ENCODE results near the gene KSR2. TPM values are rescaled to one million over a fixed set of nuclear protein-coding genes. Genes with fewer than 3 reads are reported as not detected.
A peak's percentile ranks its signal among the peaks of the same experiment; 100 is the strongest.
"Not testable (repeated sequence)": the region's sequence is repeated elsewhere in the genome, so short reads cannot be mapped to it uniquely, and the experiment has no call there.

KSR2 gene
- total and polyA plus RNA-seq, 9 donors: under 0.01 to 0.14 (median 0.04) TPM; not detected in 3

- Histone ChIP-seq H3K27ac (ENCODE audit: low read length) (no peak overlapping the region), H3K4me3 (ENCODE audit: low read length) (no peak overlapping the region), H3K27me3 (ENCODE audit: control insufficient read depth, insufficient read depth, low read length) (no peaks in the 10 kb centered on the region), H3K9me3 (replicated peaks; ENCODE audit: control insufficient read depth, low read depth, low read length) (no peaks in the 10 kb centered on the region), H3K36me3 (ENCODE audit: control insufficient read depth, insufficient read depth, low read length) (no peaks in the 10 kb centered on the region), H3K4me1 (ENCODE audit: control insufficient read depth, insufficient read depth, low read length) (no peaks in the 10 kb centered on the region)
- no CpG with 5 or more reads among the region's 6 CpGs for WGBS (ENCODE audit: insufficient coverage)
- no peak for DNase-seq
Measured at GRCh38 chr12:117738233-117738632, 230.6 kb downstream of the KSR2 start.

- Histone ChIP-seq H3K4me1 (ENCODE audit: control insufficient read depth, insufficient read depth, low read length) (no peaks in the 10 kb centered on the region), H3K27ac (ENCODE audit: low read length) (no peak overlapping the region), H3K4me3 (ENCODE audit: low read length) (no peak overlapping the region), H3K9me3 (replicated peaks; ENCODE audit: control insufficient read depth, low read depth, low read length) (no peaks in the 10 kb centered on the region), H3K27me3 (ENCODE audit: control insufficient read depth, insufficient read depth, low read length) (no peaks in the 10 kb centered on the region), H3K36me3 (ENCODE audit: control insufficient read depth, insufficient read depth, low read length) (no peaks in the 10 kb centered on the region)
- DNase-seq: no peak
- 50% methylated on average over 1 of the region's 1 CpG for whole genome bisulfite sequencing (ENCODE audit: insufficient coverage)
Measured at GRCh38 chr12:117733549-117733805, 235.3 kb downstream of the KSR2 start.

GRCh38 chr12:117732761-117733548, 235.8 kb downstream of the KSR2 start:
- no peaks in the 10 kb centered on the region for H3K9me3 ChIP-seq (replicated peaks; ENCODE audit: control insufficient read depth, low read depth, low read length)
- no peaks in the 10 kb centered on the region for H3K36me3 ChIP-seq (ENCODE audit: control insufficient read depth, insufficient read depth, low read length)
- 88% methylated on average over 10 of the region's 13 CpGs for WGBS (ENCODE audit: insufficient coverage)
- no peak for DNase-seq
- no peaks in the 10 kb centered on the region for H3K27me3 ChIP-seq (ENCODE audit: control insufficient read depth, insufficient read depth, low read length)
- H3K4me3 ChIP-seq (ENCODE audit: low read length): no peak overlapping the region
- H3K4me1 ChIP-seq (ENCODE audit: control insufficient read depth, insufficient read depth, low read length): no peaks in the 10 kb centered on the region
- no peak overlapping the region for H3K27ac ChIP-seq (ENCODE audit: low read length)

GRCh38 chr12:117731131-117731530, 237.7 kb downstream of the KSR2 start:
- not testable (repeated sequence) for H3K27ac ChIP-seq (ENCODE audit: low read length); H3K4me1 ChIP-seq (ENCODE audit: control insufficient read depth, insufficient read depth, low read length); H3K9me3 ChIP-seq (replicated peaks; ENCODE audit: control insufficient read depth, low read depth, low read length); H3K4me3 ChIP-seq (ENCODE audit: low read length); H3K36me3 ChIP-seq (ENCODE audit: control insufficient read depth, insufficient read depth, low read length); H3K27me3 ChIP-seq (ENCODE audit: control insufficient read depth, insufficient read depth, low read length); DNase-seq
- WGBS (ENCODE audit: insufficient coverage): 91% methylated on average over 22 of the region's 32 CpGs

- Histone ChIP-seq H3K4me1 (ENCODE audit: control insufficient read depth, insufficient read depth, low read length) (no peaks in the 10 kb centered on the region), H3K27ac (ENCODE audit: low read length) (no peak overlapping the region), H3K27me3 (ENCODE audit: control insufficient read depth, insufficient read depth, low read length) (no peaks in the 10 kb centered on the region), H3K9me3 (replicated peaks; ENCODE audit: control insufficient read depth, low read depth, low read length) (no peaks in the 10 kb centered on the region), H3K36me3 (ENCODE audit: control insufficient read depth, insufficient read depth, low read length) (no peaks in the 10 kb centered on the region), H3K4me3 (ENCODE audit: low read length) (no peak overlapping the region)
- 50% methylated on average over 1 of the region's 1 CpG for WGBS (ENCODE audit: insufficient coverage)
- DNase-seq: no peak
Measured at GRCh38 chr12:117727301-117727700, 241.5 kb downstream of the KSR2 start.

GRCh38 chr12:117724543-117724942, 244.2 kb downstream of the KSR2 start:
- Histone ChIP-seq H3K27me3 (ENCODE audit: control insufficient read depth, insufficient read depth, low read length) (no peaks in the 10 kb centered on the region), H3K4me1 (ENCODE audit: control insufficient read depth, insufficient read depth, low read length) (no peaks in the 10 kb centered on the region), H3K4me3 (ENCODE audit: low read length) (no peak overlapping the region), H3K36me3 (ENCODE audit: control insufficient read depth, insufficient read depth, low read length) (no peaks in the 10 kb centered on the region), H3K9me3 (replicated peaks; ENCODE audit: control insufficient read depth, low read depth, low read length) (no peaks in the 10 kb centered on the region), H3K27ac (ENCODE audit: low read length) (no peak overlapping the region)
- DNase-seq: no peak
- WGBS (ENCODE audit: insufficient coverage): 62% methylated on average over 2 of the region's 4 CpGs

- 59% methylated on average over 2 of the region's 4 CpGs for WGBS (ENCODE audit: insufficient coverage)
Measured at GRCh38 chr12:117718559-117718958, 250.2 kb downstream of the KSR2 start.

GRCh38 chr12:117718141-117718540, 250.6 kb downstream of the KSR2 start:
- no peaks in the 10 kb centered on the region for H3K9me3 ChIP-seq (replicated peaks; ENCODE audit: control insufficient read depth, low read depth, low read length)
- no peaks in the 10 kb centered on the region for H3K36me3 ChIP-seq (ENCODE audit: control insufficient read depth, insufficient read depth, low read length)
- no peak for DNase-seq
- peaks cover 2% of the 10 kb centered on the region for H3K27me3 ChIP-seq (ENCODE audit: control insufficient read depth, insufficient read depth, low read length)
- 60% methylated on average over 1 of the region's 1 CpG for WGBS (ENCODE audit: insufficient coverage)
- no peak overlapping the region for H3K4me3 ChIP-seq (ENCODE audit: low read length)
- no peak overlapping the region for H3K27ac ChIP-seq (ENCODE audit: low read length)
- H3K4me1 ChIP-seq (ENCODE audit: control insufficient read depth, insufficient read depth, low read length): peaks cover 2% of the 10 kb centered on the region

More at GRCh38 chr12:117718559-117718958, 250.2 kb downstream of the KSR2 start:
- Histone ChIP-seq H3K4me1 (ENCODE audit: control insufficient read depth, insufficient read depth, low read length) (peaks cover 2% of the 10 kb centered on the region), H3K27ac (ENCODE audit: low read length) (no peak overlapping the region), H3K36me3 (ENCODE audit: control insufficient read depth, insufficient read depth, low read length) (no peaks in the 10 kb centered on the region), H3K4me3 (ENCODE audit: low read length) (no peak overlapping the region), H3K9me3 (replicated peaks; ENCODE audit: control insufficient read depth, low read depth, low read length) (no peaks in the 10 kb centered on the region), H3K27me3 (ENCODE audit: control insufficient read depth, insufficient read depth, low read length) (peaks cover 1% of the 10 kb centered on the region)
- DNase-seq: peak; percentile 25

GRCh38 chr12:117714203-117714602, 254.6 kb downstream of the KSR2 start:
- DNase-seq: no peak
- H3K36me3 ChIP-seq (ENCODE audit: control insufficient read depth, insufficient read depth, low read length): no peaks in the 10 kb centered on the region
- H3K27me3 ChIP-seq (ENCODE audit: control insufficient read depth, insufficient read depth, low read length): peaks cover 4% of the 10 kb centered on the region
- no peak overlapping the region for H3K4me3 ChIP-seq (ENCODE audit: low read length)
- H3K27ac ChIP-seq (ENCODE audit: low read length): no peak overlapping the region
- H3K9me3 ChIP-seq (replicated peaks; ENCODE audit: control insufficient read depth, low read depth, low read length): no peaks in the 10 kb centered on the region
- peaks cover 2% of the 10 kb centered on the region for H3K4me1 ChIP-seq (ENCODE audit: control insufficient read depth, insufficient read depth, low read length)
- WGBS (ENCODE audit: insufficient coverage): 75% methylated on average over 1 of the region's 4 CpGs

- DNase-seq: peak; percentile 58
- Histone ChIP-seq H3K27ac (ENCODE audit: low read length) (no peak overlapping the region), H3K4me1 (ENCODE audit: control insufficient read depth, insufficient read depth, low read length) (no peaks in the 10 kb centered on the region), H3K27me3 (ENCODE audit: control insufficient read depth, insufficient read depth, low read length) (peaks cover 4% of the 10 kb centered on the region), H3K4me3 (ENCODE audit: low read length) (no peak overlapping the region), H3K36me3 (ENCODE audit: control insufficient read depth, insufficient read depth, low read length) (no peaks in the 10 kb centered on the region), H3K9me3 (replicated peaks; ENCODE audit: control insufficient read depth, low read depth, low read length) (no peaks in the 10 kb centered on the region)
- 63% methylated on average over 4 of the region's 9 CpGs for WGBS (ENCODE audit: insufficient coverage)
Measured at GRCh38 chr12:117710121-117710520, 258.7 kb downstream of the KSR2 start.

- H3K4me3 ChIP-seq (ENCODE audit: low read length): no peak overlapping the region
- 91% methylated on average over 1 of the region's 2 CpGs for WGBS (ENCODE audit: insufficient coverage)
- no peaks in the 10 kb centered on the region for H3K4me1 ChIP-seq (ENCODE audit: control insufficient read depth, insufficient read depth, low read length)
- H3K9me3 ChIP-seq (replicated peaks; ENCODE audit: control insufficient read depth, low read depth, low read length): no peaks in the 10 kb centered on the region
- H3K27ac ChIP-seq (ENCODE audit: low read length): no peak overlapping the region
- peaks cover 2% of the 10 kb centered on the region for H3K27me3 ChIP-seq (ENCODE audit: control insufficient read depth, insufficient read depth, low read length)
- DNase-seq: no peak
- no peaks in the 10 kb centered on the region for H3K36me3 ChIP-seq (ENCODE audit: control insufficient read depth, insufficient read depth, low read length)
Measured at GRCh38 chr12:117707861-117708260, 260.9 kb downstream of the KSR2 start.
